G401 (cell line): ENCODE results near the gene DHX40. TPM values are rescaled to one million over a fixed set of nuclear protein-coding genes. Genes with fewer than 3 reads are reported as not detected.

Source experiments
- DNase-seq: peaks from one replicate; pipeline ENCODE4 v3.0.0-alpha.2; 2015; ENCODE audit warnings: low spot score
- in situ Hi-C: cut with HindIII; loops from 2 replicates; pipeline ENCODE4 v1.10.0; 2016; ENCODE audit warnings: low sequenced_read_pairs, mixed read lengths
- total RNA-seq: library from RNA; depleted of rRNA; stranded (reverse); fragments of >200 nt; shearing (Covaris generic); gene quantifications from 2 replicates; pipeline ENCODE4 v1.2.3, GENCODE V29; 2014

The DHX40 gene
- total RNA-seq, 1 experiment from 2014 or later: 90.4 TPM

DNA sequence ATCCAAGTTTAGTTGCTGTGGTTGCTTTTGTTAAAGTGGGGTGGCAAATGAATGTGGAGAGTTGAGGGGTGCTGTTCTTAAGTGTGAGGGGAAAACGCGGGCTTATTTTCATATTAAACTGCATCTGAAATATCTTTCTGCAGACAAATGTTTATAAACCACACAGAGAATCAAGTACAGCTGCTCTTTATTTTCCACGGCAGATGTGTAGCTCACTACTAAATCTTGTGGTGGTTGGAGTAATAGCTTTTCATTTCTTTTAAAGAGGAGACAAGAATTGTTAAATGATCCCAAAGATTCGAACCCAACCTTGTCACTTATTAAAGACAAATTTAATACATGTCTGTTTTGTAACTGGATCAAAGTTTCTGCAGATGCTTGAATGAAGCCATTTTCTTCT, 56.4 kb downstream of the DHX40 start:
- DNase-seq: no peak
- in situ Hi-C loops: no loop called here

DNA sequence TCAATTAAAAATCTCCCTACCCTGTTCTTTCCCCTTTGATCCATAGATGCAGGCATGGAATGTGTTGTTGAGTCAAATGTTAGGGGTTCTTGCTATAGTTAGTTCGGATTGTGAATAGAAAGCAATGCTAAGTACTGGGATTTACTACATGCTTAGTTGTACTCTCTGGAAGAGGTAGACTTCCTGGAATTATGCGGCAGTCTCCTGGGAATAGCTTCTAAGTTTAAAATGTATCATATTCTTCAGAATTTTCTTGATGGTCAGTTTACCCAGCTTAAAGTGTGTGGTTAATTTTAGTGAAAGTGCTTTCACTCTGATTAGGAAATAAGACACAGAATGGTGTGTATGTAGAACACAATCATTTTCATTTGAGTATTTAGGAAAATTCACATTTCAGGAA, 57.7 kb downstream of the DHX40 start:
- no peak for DNase-seq
- in situ Hi-C loops: no loop called here

DNA sequence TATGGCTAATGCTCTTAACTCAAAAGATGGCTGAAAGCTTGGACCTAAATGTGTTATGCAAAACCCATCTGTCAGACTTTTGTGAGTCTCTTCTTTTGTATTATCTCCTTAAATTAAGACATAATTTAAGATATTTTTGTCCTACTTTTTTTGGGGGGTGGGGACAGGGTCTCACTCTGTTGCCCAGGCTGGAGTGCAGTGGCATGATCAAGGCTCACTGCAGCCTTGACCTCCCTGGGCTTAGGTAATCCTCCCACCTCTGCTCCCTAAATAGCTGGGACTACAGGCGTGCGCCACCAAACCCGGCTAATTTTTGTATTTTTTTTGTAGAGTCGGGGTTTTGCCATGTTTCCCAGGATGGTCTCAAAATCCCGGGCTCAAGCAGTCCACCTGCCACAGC, 61.3 kb downstream of the DHX40 start:
- in situ Hi-C loops: no loop called here
- no peak for DNase-seq

DNA sequence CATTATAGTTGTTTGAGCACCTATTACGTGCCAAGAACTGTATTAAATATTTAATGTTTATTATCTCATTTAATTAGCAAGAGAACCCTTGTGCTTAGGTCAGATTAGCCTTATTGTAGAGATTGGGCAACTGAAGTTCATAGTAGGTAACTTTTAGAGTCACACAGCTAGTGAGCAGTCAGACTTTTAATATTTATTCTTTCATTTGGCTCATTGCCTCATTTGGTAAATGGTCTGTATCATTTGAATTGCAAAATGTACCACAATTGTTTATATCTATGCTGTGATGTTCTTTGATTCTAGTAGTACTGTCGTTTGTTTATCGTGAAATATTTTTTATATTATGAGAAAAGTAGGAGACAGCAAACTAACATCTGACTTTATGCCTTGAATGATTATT, 61.9 kb downstream of the DHX40 start:
- no peak for DNase-seq
- in situ Hi-C loops: no loop called here

DNA sequence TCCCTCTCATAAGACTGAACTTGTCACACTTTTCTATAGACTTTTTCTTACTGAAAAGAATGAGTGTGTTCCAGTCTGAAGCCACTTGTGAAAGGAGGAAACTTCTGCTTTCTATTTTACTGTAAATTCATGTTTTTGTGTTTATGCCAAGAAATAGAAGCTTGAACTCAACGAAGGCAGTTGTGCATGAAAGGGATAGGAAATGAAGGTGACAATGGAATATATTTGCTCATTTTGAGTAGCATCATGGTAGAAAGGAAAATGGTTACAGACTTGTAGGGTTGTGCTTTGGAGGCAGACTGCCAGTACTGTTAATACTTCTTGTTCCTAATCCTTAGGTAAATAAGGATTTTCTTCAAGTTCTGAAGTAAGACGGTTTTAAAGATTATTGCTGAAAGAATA, 62.4 kb downstream of the DHX40 start:
- in situ Hi-C loops: no loop called here

DNA sequence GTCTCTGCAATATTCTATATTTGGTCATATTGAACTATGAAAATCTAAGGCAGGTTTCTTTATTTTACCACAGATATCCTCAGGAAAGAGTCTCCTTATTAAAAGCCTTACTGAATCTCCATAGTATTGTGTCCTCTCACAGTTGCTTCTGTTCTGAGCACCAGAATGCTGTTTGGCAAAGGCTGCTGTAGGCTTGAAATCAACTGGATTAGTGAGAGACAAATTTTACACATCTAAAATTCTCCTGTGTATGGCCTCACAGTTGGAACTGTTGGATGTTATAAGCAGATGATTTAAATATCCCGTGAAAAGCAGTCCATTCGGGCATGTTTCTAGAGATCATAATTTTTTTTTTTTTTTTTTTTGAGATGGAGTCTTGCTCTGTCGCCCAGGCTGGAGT, 63.8 kb downstream of the DHX40 start:
- in situ Hi-C loops: no loop called here
- no peak for DNase-seq

More for the DNA sequence above, 62.4 kb downstream of the DHX40 start:
- no peak for DNase-seq

DNA sequence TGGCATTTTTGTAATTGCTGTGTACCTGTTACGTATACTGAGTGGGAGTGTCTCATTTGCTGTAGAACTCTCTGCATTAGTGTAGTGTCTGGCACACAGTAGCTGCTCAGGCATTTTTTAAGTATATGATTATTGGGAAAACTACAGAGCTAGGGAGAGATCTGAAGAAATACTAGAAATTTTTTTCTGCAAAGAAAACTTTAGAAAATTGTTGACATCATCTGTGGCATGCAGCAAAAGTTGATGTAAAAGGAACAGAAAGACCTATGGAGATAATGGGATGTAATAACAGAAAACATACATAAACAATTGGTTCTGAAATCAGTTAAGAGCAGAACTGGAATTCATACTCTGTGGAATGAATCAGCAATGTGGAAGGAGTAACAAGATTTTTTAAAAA, 65.9 kb downstream of the DHX40 start:
- no peak for DNase-seq
- in situ Hi-C loops: no loop called here

DNA sequence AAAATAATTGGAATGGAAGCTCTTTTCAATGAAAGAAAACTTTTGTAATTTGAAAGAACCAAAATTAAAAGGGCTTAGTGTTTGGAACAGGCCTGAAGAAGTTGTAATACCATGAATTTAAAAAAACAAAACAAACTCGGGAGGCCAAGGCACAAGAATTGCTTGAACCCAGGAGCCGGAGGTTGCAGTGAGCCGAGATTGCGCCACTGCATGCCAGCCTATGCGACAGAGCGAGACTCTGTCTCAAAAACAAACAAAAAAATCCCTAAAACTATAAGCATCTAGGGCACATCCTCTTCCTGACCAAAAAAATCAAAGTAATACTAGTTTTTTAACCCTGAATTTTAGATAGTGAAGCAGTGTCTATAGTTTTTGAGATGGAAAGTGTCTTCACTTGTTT, 67.0 kb downstream of the DHX40 start:
- no peak for DNase-seq
- in situ Hi-C loops: no loop called here

DNA sequence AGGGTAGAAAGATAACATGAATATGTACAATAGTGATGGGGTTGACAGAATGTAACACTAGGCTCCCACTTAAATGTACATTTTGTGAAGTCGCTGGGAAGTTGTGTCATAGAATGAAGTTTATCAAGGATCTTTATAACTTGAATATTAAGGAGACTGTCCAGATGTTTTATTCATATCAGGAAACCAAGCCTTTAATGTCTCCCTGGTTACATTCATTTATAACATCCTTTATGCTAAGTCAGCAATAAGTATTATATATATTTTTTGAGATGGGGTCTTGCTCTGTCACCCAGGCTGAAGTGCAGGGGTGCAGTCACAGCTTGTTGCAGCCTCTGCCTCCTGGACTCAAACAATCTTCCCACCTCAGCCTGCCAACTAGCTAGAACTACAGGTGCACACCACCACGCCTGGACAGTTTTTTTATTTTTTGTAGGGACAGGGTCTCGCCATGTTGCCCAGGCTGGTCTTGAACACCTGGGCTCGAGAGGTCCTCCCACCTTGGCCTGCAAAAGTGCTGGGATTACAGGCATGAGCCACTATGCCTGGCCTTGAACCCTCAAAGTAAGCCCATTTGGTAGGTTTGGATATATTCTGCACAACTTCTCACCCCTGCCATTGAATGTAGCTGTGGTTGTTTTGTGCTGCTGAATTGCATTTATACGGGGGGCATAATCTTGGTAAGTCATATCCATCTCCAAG, 68.4 kb downstream of the DHX40 start:
- in situ Hi-C loops: no loop called here

DNA sequence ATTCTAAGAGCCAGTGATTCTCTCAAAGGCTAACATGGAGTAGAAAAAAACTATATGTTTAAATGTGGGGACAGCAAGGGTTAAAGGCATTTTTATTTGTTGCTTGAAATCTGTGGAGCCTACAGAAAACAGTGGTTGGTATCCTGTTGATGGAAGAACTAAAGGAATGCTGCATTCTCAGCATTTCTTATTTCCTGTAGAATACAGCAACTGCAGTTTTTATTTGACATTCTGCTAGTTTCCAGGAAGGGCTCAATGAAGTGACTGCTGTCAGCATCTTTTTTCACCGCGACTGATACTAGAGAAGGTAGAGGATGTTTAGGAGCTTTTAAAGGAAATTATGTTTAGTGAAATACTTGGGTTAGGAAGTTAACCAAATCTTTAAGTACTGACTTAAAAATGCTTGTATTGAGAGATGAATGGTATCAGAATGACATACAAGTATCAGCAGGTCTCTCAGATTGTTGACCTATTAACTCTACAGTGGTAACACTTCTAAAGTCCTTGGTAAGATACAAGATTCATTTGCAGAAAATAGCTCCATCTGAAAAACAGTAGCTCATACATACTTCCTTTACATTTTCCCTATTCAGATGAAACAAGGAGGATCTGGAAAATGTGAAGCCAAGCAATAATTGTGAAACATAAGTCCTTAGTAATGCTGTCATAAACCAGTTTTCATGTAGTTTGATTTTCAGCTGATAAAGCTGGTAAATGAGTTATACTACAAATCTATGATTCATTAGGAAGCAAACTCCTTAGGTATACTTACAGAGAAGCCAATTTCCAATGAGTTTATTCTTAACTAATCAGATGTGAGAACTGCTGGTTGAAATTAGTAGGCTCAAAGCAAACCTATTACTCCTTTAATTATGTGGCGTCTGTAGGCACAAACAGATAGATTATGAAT, 69.5 kb downstream of the DHX40 start:
- in situ Hi-C loops: no loop called here
- DNase-seq: no peak

More for the DNA sequence above, 68.4 kb downstream of the DHX40 start:
- no peak for DNase-seq

DNA sequence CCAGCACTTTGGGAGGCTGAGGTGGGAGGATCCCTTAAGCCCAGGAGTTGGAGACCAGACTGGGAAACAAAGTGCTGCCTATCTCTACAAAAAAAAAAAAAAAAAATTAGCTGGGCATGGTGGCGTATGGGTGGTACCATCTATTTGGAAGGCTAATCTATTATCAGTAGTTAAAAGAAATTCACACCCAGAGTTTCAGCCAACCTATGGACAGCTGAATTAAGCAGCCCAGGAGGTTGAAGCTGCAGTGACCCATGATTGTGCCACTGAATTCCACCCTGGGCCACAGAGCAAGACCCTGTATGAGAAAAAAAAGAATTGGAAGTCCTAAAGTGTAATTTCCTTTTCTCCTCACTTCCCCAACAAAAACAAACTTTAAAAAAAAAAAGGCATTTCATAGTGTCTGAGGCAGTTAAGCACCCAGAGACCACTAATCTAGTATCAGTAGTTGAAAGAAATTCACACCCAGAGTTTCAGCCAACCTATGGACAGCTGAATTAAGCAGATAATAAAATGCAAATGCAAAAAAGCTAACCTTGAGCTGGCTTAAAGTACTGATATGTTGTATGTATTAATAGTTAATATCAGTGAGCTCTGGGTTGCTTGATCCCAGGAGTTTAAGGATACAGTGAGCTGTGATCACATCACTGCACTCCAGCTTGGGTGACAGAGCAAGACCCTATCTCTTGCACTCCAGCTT, 72.4 kb downstream of the DHX40 start:
- in situ Hi-C loops: no loop called here
- DNase-seq: no peak

DNA sequence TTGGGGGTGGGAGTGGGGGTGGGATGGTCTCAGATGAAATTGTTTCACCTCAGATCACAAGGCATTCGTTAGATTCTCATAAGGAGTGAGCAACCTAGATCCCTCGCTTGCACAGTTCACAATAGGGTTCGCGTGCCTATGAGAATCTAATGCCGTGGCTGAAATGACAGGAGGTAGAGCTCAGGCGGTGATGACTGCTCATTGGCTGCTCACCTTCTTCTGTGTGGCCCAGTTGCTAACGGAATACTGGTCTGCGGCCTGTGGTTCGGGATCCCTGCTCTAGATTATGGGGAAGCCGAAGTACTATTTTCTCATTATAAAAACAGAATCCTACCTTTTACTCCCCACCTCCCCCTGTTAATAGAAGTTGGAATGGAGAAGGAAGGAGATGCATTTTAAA, 73.1 kb downstream of the DHX40 start:
- in situ Hi-C loops: no loop called here
- DNase-seq: peak; percentile 62

DNA sequence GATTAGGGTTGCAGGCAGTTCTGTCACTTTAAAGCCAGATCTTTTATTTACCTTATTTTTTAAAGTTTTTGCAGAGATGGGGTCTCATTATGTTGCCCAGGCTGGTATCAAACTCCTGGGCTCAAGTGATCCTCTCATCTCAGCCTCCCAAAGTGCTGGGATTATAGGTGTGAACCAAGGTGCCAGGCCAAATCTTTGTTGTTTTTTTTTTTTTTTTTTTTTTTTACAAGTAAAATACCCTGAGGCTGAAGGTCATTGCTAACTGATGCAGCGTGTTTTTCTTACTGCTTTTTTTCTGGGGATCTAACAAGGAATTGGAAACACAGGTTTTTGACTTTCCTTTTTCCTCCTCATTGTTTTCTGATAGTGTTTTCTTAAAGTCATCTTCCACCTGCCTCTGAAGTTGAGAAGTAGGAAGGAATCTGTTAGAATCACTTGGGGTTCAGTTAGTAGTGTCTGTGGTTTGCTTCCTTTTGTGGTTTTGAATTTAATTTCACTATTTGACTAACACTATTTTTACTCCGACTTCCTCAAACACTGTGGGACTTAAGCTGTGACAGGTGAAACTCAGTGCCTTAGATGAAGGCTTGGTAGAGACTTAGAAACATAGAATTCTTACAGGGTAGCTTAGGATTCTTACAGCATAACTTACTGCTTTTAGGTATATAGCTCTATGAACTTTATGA, 76.5 kb downstream of the DHX40 start:
- in situ Hi-C loops: no loop called here
- no peak for DNase-seq

DNA sequence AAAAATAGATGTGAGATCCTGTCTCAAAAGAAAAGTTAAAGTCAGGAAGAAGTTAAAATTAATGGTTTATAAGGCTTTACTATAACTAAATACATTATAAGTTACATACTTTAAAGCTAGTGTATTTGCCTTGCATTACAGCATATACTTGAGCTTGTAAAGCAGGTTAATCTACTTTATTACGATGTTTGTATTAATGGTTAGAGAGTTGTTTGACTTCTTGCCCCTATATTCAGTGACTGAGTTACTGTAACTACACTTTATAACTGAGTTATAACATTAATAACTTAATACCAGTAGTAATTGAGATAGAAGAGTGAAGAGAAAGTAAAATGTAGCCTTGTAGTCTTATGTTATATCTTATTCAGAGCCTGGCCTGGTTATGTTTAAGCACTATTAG, 77.2 kb downstream of the DHX40 start:
- DNase-seq: no peak
- in situ Hi-C loops: no loop called here

DNA sequence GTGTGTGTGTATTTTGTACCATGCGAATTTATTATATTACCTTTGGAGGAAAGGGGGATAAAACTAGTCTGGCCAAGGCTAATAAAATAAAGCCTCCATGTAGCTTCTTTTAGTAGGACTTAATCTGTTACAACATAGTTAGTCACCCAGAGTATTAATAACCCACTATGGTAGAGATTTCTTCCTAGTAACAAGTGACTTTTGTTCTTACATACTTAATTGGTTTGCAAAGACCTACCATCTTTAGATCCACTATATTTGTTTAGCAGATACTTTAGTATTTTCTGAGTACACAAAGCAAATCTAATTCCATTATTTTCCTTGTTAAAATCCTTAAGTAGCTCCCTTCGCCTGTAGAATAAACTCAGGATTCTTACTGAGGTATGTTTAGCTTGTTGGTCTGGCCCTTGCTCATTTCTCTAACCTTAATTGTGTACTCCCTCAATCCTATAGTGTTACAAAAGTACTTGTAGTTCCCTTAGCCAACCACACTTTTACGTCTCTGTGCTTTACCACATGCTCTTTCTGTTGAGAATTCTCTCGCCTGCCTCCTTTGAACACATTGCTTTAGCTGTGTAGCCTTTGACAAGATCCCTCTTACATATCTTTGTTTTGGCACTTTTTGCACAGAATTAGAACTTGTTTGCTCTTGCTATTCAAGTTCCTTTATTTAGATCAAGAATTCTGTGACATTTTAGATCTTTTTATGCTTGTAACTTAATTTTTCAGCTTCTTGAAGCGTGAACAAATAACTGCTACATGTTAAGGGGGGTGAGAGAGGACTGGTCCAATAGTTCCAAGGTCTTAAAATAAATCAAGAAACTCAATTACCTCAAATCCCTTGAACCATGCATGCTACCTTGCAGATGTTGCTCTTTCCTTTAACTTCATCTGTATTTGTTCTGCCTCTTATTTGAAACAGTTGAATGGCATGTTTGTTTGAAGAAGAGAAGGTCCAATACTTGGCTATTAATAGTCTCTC, 78.0 kb downstream of the DHX40 start:
- no peak for DNase-seq
- in situ Hi-C loops: no loop called here

DNA sequence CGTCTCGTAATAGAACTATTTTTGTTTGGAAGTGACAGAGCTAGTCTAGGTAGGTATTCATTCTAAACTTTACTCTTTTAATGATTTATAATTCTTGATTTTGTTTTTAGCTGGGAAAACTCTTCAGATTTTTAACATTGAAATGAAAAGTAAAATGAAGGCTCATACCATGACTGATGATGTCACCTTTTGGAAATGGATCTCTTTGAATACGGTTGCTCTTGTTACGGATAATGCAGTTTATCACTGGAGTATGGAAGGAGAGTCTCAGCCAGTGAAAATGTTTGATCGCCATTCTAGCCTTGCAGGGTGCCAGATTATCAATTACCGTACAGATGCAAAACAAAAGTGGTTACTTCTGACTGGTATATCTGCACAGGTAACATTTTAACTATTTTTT, 81.9 kb downstream of the DHX40 start:
- in situ Hi-C loops: no loop called here

DNA sequence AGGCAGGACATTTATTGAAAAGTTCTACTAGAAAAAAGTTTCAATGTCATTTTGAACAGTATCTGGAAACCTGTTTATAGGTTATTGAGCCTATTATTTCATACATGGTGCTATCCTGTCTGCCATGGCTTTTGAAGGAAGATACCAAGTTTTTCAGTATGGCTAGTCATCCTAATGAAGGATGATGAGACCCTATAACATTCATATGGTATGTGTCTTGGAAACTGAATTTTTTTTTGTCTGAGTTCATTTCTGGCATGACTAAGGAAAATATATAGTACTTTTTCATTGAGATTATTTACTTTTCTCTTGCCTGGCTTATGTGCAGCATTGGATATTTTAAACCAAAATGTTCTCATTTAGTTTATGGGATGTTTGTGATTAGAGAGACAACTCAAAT, 84.5 kb downstream of the DHX40 start:
- in situ Hi-C loops: no loop called here

More for the DNA sequence above, 81.9 kb downstream of the DHX40 start:
- DNase-seq: no peak

DNA sequence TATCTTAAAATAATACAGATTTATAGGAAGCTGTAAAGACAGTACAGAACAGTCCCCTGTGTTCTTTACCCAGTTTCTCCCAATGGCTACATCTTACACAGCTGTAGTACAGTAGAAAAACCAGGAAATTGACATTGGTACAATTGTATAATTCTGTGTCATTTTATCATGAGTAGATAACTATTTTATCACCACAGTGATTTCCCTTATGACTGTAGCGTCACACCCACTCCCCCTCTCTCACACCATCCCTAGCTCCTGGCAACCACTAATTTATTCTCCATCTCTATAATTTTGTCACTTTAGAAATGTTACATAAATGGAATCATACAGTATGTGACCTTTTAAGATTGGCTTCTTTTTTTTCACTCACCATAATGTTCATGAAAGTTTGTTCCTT, 85.2 kb downstream of the DHX40 start:
- in situ Hi-C loops: no loop called here
- DNase-seq: no peak

More for the DNA sequence above, 84.5 kb downstream of the DHX40 start:
- DNase-seq: no peak
